ENCODE measurements around the gene POLR1G. TPM values are rescaled to one million over a fixed set of nuclear protein-coding genes. Genes with fewer than 3 reads are reported as not detected.

POLR1G gene
- polyA plus RNA-seq, 3 donors, result 0.81 to 1.5 (median 1.1) TPM

- 83% methylated on average over 3 of the region's 3 CpGs for WGBS (ENCODE audit: insufficient coverage)
- no peaks in the 10 kb centered on the region for H3K36me3 Mint-ChIP-seq
Measured at GRCh38 chr19:45391346-45391745, 15.1 kb upstream of the POLR1G start.

GRCh38 chr19:45391871-45392665 is 14.4 kb upstream of the POLR1G start:
- 96% methylated on average over 14 of the region's 21 CpGs for WGBS (ENCODE audit: insufficient coverage)
- H2AFZ ChIP-seq (ENCODE audit: insufficient read depth, low read depth, low read length, poor library complexity, severe bottlenecking), result no peak overlapping the region
- Mint-ChIP-seq H3K27ac (peak overlapping the region in 1 of 7 donors; percentile 25), H3K4me3 (no peak overlapping the region), H3K4me1 (peaks cover 10% of the 10 kb centered on the region), H3K36me3 (no peaks in the 10 kb centered on the region), H3K9me3 (peaks cover 0 to 4% (median 0%) of the 10 kb centered on the region in 7 donors), H3K27me3 (ENCODE audit: low read depth in 3 of 3) (peaks cover 39 to 46% (median 43%) of the 10 kb centered on the region in 3 donors)
- peaks cover 18 to 28% of the 10 kb centered on the region in 2 donors for H3K27me3 ChIP-seq (ENCODE audit: control insufficient read depth in 2 of 2, insufficient read depth in 2 of 2, low read length in 2 of 2)
- intact Hi-C loops (cut with micrococcal nuclease), result no loop called here
- no peak for TF ChIP-seq CTCF (IDR thresholded peaks at IDR 0.05)
- no peak for DNase-seq
- peaks cover 5% of the 10 kb centered on the region in 2 donors for H3K4me1 ChIP-seq (ENCODE audit: control insufficient read depth in 1 of 2, insufficient read depth in 2 of 2, low read length in 2 of 2)
- no peak overlapping the region for H3K4me2 ChIP-seq (replicated peaks; ENCODE audit: extremely low read depth, low read length, poor library complexity, severe bottlenecking)
- H3K79me2 ChIP-seq (ENCODE audit: insufficient read depth, low read length), result no peaks in the 10 kb centered on the region
- no peak overlapping the region for H3K27ac ChIP-seq (ENCODE audit: low read depth in 1 of 2, low read length in 2 of 2)
- no peaks in the 10 kb centered on the region for H4K20me1 ChIP-seq (ENCODE audit: insufficient read depth, low read length)
- H3K4me3 ChIP-seq (replicated peaks in 1 of 3; ENCODE audit: low read depth in 2 of 3, low read length in 3 of 3), result no peak overlapping the region
- H3K36me3 ChIP-seq (replicated peaks in 1 of 2; ENCODE audit: control insufficient read depth in 1 of 2, insufficient read depth in 2 of 2, low read length in 2 of 2), result no peaks in the 10 kb centered on the region
- no peaks in the 10 kb centered on the region for H3K9me3 ChIP-seq (replicated peaks in 1 of 2; ENCODE audit: control insufficient read depth in 1 of 2, insufficient read depth in 1 of 2, low read length in 2 of 2)
- H3K9ac ChIP-seq (ENCODE audit: insufficient read depth, low read length, poor library complexity, severe bottlenecking), result no peak overlapping the region

More at GRCh38 chr19:45391346-45391745, 15.1 kb upstream of the POLR1G start:
- intact Hi-C loops (cut with micrococcal nuclease), result no loop called here
- Histone ChIP-seq H3K27me3 (ENCODE audit: control insufficient read depth in 2 of 2, insufficient read depth in 2 of 2, low read length in 2 of 2) (peaks cover 18 to 30% of the 10 kb centered on the region in 2 donors), H3K4me1 (ENCODE audit: control insufficient read depth in 1 of 2, insufficient read depth in 2 of 2, low read length in 2 of 2) (peaks cover 5% of the 10 kb centered on the region in 2 donors), H2AFZ (ENCODE audit: insufficient read depth, low read depth, low read length, poor library complexity, severe bottlenecking) (peak overlapping the region; percentile 47), H3K36me3 (replicated peaks in 1 of 2; ENCODE audit: control insufficient read depth in 1 of 2, insufficient read depth in 2 of 2, low read length in 2 of 2) (no peaks in the 10 kb centered on the region), H3K27ac (ENCODE audit: low read depth in 1 of 2, low read length in 2 of 2) (no peak overlapping the region), H3K9me3 (replicated peaks in 1 of 2; ENCODE audit: control insufficient read depth in 1 of 2, insufficient read depth in 1 of 2, low read length in 2 of 2) (no peaks in the 10 kb centered on the region), H3K4me2 (replicated peaks; ENCODE audit: extremely low read depth, low read length, poor library complexity, severe bottlenecking) (no peak overlapping the region), H3K4me3 (replicated peaks in 1 of 3; ENCODE audit: low read depth in 2 of 3, low read length in 3 of 3) (no peak overlapping the region), H4K20me1 (ENCODE audit: insufficient read depth, low read length) (no peaks in the 10 kb centered on the region), H3K79me2 (ENCODE audit: insufficient read depth, low read length) (no peaks in the 10 kb centered on the region), H3K9ac (ENCODE audit: insufficient read depth, low read length, poor library complexity, severe bottlenecking) (no peak overlapping the region)
- Mint-ChIP-seq H3K27me3 (ENCODE audit: low read depth in 3 of 3) (peaks cover 42 to 47% (median 43%) of the 10 kb centered on the region in 3 donors), H3K27ac (peak overlapping the region in 1 of 7 donors; percentile 25), H3K9me3 (peaks cover 0 to 3% (median 1%) of the 10 kb centered on the region in 7 donors), H3K4me1 (peaks cover 10% of the 10 kb centered on the region), H3K4me3 (peak overlapping the region in 1 of 2 donors; percentile 76)
- DNase-seq, result no peak
- TF ChIP-seq CTCF (IDR thresholded peaks at IDR 0.05), result no peak
